OCI-LY1 (cell line): ENCODE results near the gene GLUD1.
"Not testable (repeated sequence)": the region's sequence is repeated elsewhere in the genome, so short reads cannot be mapped to it uniquely, and the experiment has no call there.

Experiments used
- H2AFZ ChIP-seq: fragments of 200-600 bp; sonication (generic), shearing (Covaris generic); 2 replicates; pipeline ENCODE4 v1.6.0; 2014; ENCODE audit warnings: antibody characterized with exemption, mild to moderate bottlenecking, low read length
- H3F3A ChIP-seq: fragments of 200-600 bp; sonication (generic), shearing (Covaris generic); 2 replicates; pipeline ENCODE4 v1.6.0; 2014; ENCODE audit warnings: mild to moderate bottlenecking, antibody characterized with exemption, low read length, moderate library complexity; ENCODE audit not compliant: insufficient read depth
- H3K27ac ChIP-seq: fragments of 200-600 bp; sonication (generic); 2 replicates; pipeline ENCODE4 v1.5.1; 2014; ENCODE audit warnings: low read length, mixed run types, mild to moderate bottlenecking, low read depth; ENCODE audit not compliant: poor library complexity, severe bottlenecking
- H3K27me3 ChIP-seq: fragments of 200-600 bp; sonication (generic); 2 replicates; pipeline ENCODE4 v1.6.0; 2014; ENCODE audit warnings: antibody characterized with exemption, mild to moderate bottlenecking, low read length, moderate library complexity; ENCODE audit not compliant: insufficient read depth
- H3K36me3 ChIP-seq: fragments of 200-600 bp; sonication (generic); 2 replicates; pipeline ENCODE4 v1.6.1; 2014; ENCODE audit warnings: mild to moderate bottlenecking, antibody characterized with exemption, low read length, moderate library complexity, mixed read lengths; ENCODE audit not compliant: insufficient read depth
- H3K4me1 ChIP-seq: fragments of 200-600 bp; sonication (generic); 2 replicates; pipeline ENCODE4 v1.5.1; 2014; ENCODE audit warnings: mild to moderate bottlenecking, low read length, moderate library complexity; ENCODE audit not compliant: insufficient read depth, severe bottlenecking
- H3K4me2 ChIP-seq: fragments of 200-600 bp; sonication (generic), shearing (Covaris generic); 2 replicates; pipeline ENCODE4 v1.6.1; 2014; ENCODE audit warnings: low read length
- H3K4me3 ChIP-seq: fragments of 200-600 bp; sonication (generic); 2 replicates; pipeline ENCODE4 v1.5.1; 2014; ENCODE audit warnings: low read length, low read depth, mild to moderate bottlenecking, mixed read lengths; ENCODE audit not compliant: poor library complexity, severe bottlenecking
- H3K79me2 ChIP-seq: fragments of 200-600 bp; shearing (Covaris generic); 2 replicates; pipeline ENCODE4 v1.6.1; 2016; ENCODE audit warnings: mixed run types, low read length, mixed read lengths; ENCODE audit not compliant: insufficient read depth
- H3K9ac ChIP-seq: fragments of 200-600 bp; sonication (generic), shearing (Covaris generic); 2 replicates; pipeline ENCODE4 v1.6.1; 2014; ENCODE audit warnings: mild to moderate bottlenecking, low read length, mixed read lengths
- H3K9me2 ChIP-seq: fragments of 200-600 bp; sonication (generic), shearing (Covaris generic); 2 replicates; pipeline ENCODE4 v1.6.1; 2014; ENCODE audit warnings: low read depth, mild to moderate bottlenecking, low read length, mixed read lengths
- H3K9me3 ChIP-seq: fragments of 200-600 bp; shearing (Covaris generic); 2 replicates; pipeline ENCODE4 v1.6.1; 2014; ENCODE audit warnings: low read length, mixed read lengths
- H4K20me1 ChIP-seq: fragments of 200-600 bp; sonication (generic), shearing (Covaris generic); 2 replicates; pipeline ENCODE4 v1.6.0; 2016; ENCODE audit warnings: mild to moderate bottlenecking, low read length; ENCODE audit not compliant: insufficient read depth
- EZH2 ChIP-seq: fragments of 200-600 bp; sonication (generic), shearing (Covaris generic); IDR thresholded peaks from 2 replicates; pipeline ENCODE4 v1.8.0; 2017; ENCODE audit warnings: borderline replicate concordance, mixed run types, mild to moderate bottlenecking, antibody characterized with exemption, low read length, moderate library complexity, mixed read lengths
- TF ChIP-seq, protein P1 (sequence below): fragments of 200-600 bp; sonication (generic), shearing (Covaris generic); IDR thresholded peaks from 2 replicates; pipeline ENCODE4 v1.5.1; 2017; ENCODE audit warnings: mild to moderate bottlenecking, antibody characterized with exemption, low read length, moderate library complexity, mixed read lengths

Gene GLUD1

DNA sequence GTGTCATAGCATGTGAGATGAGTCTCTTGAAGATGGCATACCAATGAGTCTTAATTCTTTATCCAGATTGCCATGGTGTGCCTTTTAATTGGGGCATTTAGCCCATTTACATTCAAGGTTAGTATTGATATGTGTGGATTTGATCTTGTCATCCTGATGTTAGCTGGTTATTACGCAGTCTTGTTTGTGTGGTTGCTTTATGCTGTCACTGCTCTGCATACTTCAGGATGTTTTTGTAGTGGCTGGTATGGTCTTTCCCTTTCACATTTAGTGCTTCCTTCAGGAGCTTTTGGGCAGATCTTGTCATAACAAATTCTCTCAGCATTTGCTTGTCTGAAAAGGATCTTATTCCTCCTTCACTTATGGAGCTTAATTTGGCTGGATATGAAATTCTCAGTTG lies 58.0 kb downstream of the GLUD1 start:
- Histone ChIP-seq H3K4me3 (no peak overlapping the region), H3K4me1 (no peaks in the 10 kb centered on the region), H3K9ac (no peak overlapping the region), H3K4me2 (no peak overlapping the region), H3K9me3 (no peaks in the 10 kb centered on the region), H2AFZ (no peak overlapping the region), H3K27ac (no peak overlapping the region), H3F3A (no peaks in the 10 kb centered on the region), H3K27me3 (no peaks in the 10 kb centered on the region), H3K36me3 (no peaks in the 10 kb centered on the region), H4K20me1 (no peaks in the 10 kb centered on the region), H3K9me2 (no peaks in the 10 kb centered on the region), H3K79me2 (no peaks in the 10 kb centered on the region)
- TF ChIP-seq, protein P1, sequence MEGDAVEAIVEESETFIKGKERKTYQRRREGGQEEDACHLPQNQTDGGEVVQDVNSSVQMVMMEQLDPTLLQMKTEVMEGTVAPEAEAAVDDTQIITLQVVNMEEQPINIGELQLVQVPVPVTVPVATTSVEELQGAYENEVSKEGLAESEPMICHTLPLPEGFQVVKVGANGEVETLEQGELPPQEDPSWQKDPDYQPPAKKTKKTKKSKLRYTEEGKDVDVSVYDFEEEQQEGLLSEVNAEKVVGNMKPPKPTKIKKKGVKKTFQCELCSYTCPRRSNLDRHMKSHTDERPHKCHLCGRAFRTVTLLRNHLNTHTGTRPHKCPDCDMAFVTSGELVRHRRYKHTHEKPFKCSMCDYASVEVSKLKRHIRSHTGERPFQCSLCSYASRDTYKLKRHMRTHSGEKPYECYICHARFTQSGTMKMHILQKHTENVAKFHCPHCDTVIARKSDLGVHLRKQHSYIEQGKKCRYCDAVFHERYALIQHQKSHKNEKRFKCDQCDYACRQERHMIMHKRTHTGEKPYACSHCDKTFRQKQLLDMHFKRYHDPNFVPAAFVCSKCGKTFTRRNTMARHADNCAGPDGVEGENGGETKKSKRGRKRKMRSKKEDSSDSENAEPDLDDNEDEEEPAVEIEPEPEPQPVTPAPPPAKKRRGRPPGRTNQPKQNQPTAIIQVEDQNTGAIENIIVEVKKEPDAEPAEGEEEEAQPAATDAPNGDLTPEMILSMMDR, result no peak
- no peak for TF ChIP-seq EZH2

- no peaks in the 10 kb centered on the region for H3K79me2 ChIP-seq
These were observed 63.6 kb downstream of the GLUD1 start for GRCh38 chr10:87030912-87031635.

GRCh38 chr10:87030419-87030818 lies 64.2 kb downstream of the GLUD1 start:
- H3K79me2 ChIP-seq, H3K4me2 ChIP-seq, H3F3A ChIP-seq, H3K36me3 ChIP-seq, H3K4me1 ChIP-seq, H3K27ac ChIP-seq, H3K27me3 ChIP-seq, H3K9me3 ChIP-seq, H3K9ac ChIP-seq, H2AFZ ChIP-seq, H3K4me3 ChIP-seq, H3K9me2 ChIP-seq, H4K20me1 ChIP-seq: not testable (repeated sequence)

More at GRCh38 chr10:87030912-87031635, 63.6 kb downstream of the GLUD1 start:
- Histone ChIP-seq H3K9me2 (no peaks in the 10 kb centered on the region), H3K27me3 (no peaks in the 10 kb centered on the region), H2AFZ (no peak overlapping the region), H4K20me1 (no peaks in the 10 kb centered on the region), H3K27ac (no peak overlapping the region), H3K4me1 (no peaks in the 10 kb centered on the region), H3K9me3 (no peaks in the 10 kb centered on the region), H3K9ac (no peak overlapping the region), H3K4me3 (no peak overlapping the region), H3F3A (no peaks in the 10 kb centered on the region), H3K4me2 (no peak overlapping the region), H3K36me3 (no peaks in the 10 kb centered on the region; the same call in 1 of the 2 replicates)
- TF ChIP-seq, protein P1, result no peak
- TF ChIP-seq EZH2, result no peak

DNA sequence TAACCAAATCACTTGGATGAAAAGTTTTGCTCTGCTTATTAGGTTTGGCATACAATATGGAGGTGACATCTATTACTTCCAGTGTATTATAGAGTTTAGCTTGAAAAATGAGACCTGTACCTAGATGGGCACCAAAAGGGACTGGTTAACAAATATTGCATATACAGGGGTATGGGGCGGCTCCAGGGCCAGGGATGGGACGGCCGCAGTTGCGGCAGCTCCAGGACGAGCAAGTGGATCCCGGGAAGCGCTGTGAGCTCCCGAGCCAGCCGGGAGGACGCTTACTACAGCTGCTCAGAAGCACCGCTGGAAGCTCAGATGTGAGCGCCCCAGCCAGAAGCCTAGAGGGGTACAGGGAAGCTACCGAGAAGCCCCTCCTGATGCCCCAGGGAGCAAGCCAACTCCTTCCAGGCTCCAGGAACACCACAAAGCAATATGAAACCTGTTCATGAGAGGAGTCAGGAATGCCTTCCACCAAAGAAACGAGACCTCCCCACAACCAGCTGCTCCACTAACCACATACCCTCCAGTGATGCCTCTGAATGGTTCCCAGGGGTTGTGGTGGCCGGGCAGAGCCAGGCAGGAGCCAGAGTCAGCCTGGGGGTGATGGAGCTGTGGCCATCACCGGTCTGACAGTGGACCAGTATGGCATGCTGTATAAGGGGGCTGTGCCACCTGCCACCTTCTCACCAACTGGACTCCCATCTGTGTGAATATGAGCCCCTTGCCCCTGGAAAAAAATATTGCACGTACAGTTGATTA lies 67.7 kb downstream of the GLUD1 start:
- H3K4me1 ChIP-seq, H2AFZ ChIP-seq, H3K9ac ChIP-seq, H3K9me3 ChIP-seq, H3K9me2 ChIP-seq, H4K20me1 ChIP-seq, H3K36me3 ChIP-seq, H3K4me2 ChIP-seq, H3K4me3 ChIP-seq, H3K27ac ChIP-seq, H3K79me2 ChIP-seq, H3K27me3 ChIP-seq, H3F3A ChIP-seq: not testable (repeated sequence)

DNA sequence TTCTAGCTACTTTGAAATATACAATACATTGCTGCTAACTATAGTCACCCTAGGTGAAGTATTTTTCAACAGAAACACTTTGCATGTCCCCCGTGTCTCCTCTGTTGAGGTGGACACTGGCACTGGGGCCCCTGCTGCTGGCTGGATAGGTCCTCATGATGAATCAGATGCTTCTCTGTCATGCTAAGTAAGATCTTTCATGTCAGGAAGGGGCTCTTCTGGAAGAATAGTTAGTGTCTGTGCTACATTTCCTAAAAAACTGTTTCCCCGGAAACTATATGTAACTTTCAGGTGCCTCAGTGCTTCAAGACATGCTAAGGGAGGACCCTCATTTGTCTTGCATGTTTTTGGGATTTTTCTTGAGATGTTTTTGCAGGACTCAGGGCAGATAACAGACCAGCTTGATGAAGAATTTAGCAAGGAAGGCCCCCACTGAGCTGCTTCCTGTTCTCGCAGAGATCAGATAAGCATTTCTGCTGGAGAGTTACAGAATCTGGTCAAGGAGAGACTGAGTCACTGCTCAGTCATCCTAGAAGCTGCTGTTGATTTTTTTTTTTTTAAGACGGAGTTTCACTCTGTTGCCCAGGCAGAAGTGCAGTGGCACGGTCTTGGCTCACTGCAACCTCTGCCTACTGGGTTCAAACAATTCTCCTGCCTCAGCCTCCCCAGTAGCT lies 69.2 kb downstream of the GLUD1 start:
- H3K27me3 ChIP-seq, H2AFZ ChIP-seq, H3K4me1 ChIP-seq, H3K9ac ChIP-seq, H3K36me3 ChIP-seq, H4K20me1 ChIP-seq, H3K4me2 ChIP-seq, H3K9me2 ChIP-seq, H3K79me2 ChIP-seq, H3F3A ChIP-seq, H3K9me3 ChIP-seq, H3K27ac ChIP-seq, H3K4me3 ChIP-seq: not testable (repeated sequence)

DNA sequence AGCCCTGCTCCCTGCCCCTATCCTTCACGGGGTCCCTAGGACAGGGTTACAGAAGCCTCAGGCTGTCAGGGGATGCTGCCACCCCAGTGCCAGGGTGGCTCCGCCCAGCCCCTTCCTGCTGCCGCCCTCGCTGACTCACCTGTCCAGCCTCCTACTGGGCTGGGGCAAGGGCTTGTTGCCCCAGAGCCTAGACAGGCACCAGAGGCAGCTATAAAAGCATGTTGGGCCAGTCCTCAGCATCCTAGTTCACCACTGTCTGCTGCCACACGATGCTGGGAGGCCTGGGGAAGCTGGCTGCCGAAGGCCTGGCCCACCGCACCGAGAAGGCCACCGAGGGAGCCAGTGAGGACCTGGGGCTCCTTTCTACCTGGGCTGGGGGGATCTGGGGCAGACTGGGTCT lies 74.6 kb downstream of the GLUD1 start, which contains the start of gene FAM25A:
Gene FAM25A (plus strand): TSS at position 239 of the 400 bp plus-strand sequence. CDS start 31 bp downstream, at position 270.
- H3K9me2 ChIP-seq, H3K79me2 ChIP-seq, H3K27me3 ChIP-seq, H4K20me1 ChIP-seq, H3K4me3 ChIP-seq, H3K9ac ChIP-seq, H3F3A ChIP-seq, H3K36me3 ChIP-seq, H2AFZ ChIP-seq, H3K9me3 ChIP-seq, H3K4me2 ChIP-seq, H3K4me1 ChIP-seq, H3K27ac ChIP-seq: not testable (repeated sequence)
